Lower lobe of right lung (tissue), 2 donors: Measurements from ENCODE around the gene HERPUD2. TPM values are rescaled to one million over a fixed set of nuclear protein-coding genes. Genes with fewer than 3 reads are reported as not detected.
"Not testable (repeated sequence)": the region's sequence is repeated elsewhere in the genome, so short reads cannot be mapped to it uniquely, and the experiment has no call there.

Experiments
- ATAC-seq, 2 donors: fragments of 200-7000 bp; cut with Tn5 transposase; one replicate each; pipeline ENCODE4 v1.9.1; 2020 to 2022; ENCODE audit warnings: mild to moderate bottlenecking in 2 of 2, moderate library complexity in 2 of 2
- DNase-seq: peaks from one replicate; pipeline ENCODE4 v3.0.0-alpha.2; 2020
- H3K27ac ChIP-seq: fragments of 200-600 bp; one replicate; pipeline ENCODE4 v1.8.0; 2022
- H3K27me3 ChIP-seq: fragments of 200-600 bp; one replicate; pipeline ENCODE4 v1.8.0; 2022; ENCODE audit warnings: low read depth
- H3K36me3 ChIP-seq: fragments of 200-600 bp; one replicate; pipeline ENCODE4 v1.8.0; 2022; ENCODE audit warnings: mild to moderate bottlenecking
- H3K4me1 ChIP-seq: fragments of 200-600 bp; one replicate; pipeline ENCODE4 v1.8.0; 2022
- H3K4me3 ChIP-seq: fragments of 200-600 bp; one replicate; pipeline ENCODE4 v1.8.0; 2022; ENCODE audit warnings: mild to moderate bottlenecking
- H3K9me3 ChIP-seq: fragments of 200-600 bp; one replicate; pipeline ENCODE4 v1.8.0; 2022
- CTCF ChIP-seq: fragments of 200-600 bp; IDR thresholded peaks from one replicate; pipeline ENCODE4 v1.8.0; 2022; ENCODE audit warnings: antibody characterized with exemption, mild to moderate bottlenecking
- intact Hi-C: fragments of 100-400 bp; cut with DNase I; formaldehyde crosslinking; loops from one replicate; pipeline ENCODE4 v1.11.0; 2022
- total RNA-seq: library from RNA; stranded (reverse); fragmentation: NEBNext Ultra II Directional; extraction: Animal tissue kit (Norgen Biotek cat#: 25700); gene quantifications from one replicate; pipeline ENCODE4 v1.2.1, GENCODE V29; 2021
- donor health status: DM: no; HTN: yes; CAD: no; lungs with severe emphysema.

HERPUD2 gene
- total RNA-seq, 1 donor from 2014 or later: 40.0 TPM

- no peaks in the 10 kb centered on the region for H3K4me1 ChIP-seq
- no peaks in the 10 kb centered on the region for H3K9me3 ChIP-seq
- no peaks in the 10 kb centered on the region for H3K27me3 ChIP-seq
- no peak overlapping the region for H3K4me3 ChIP-seq
- H3K27ac ChIP-seq: no peak overlapping the region
- no peaks in the 10 kb centered on the region for H3K36me3 ChIP-seq
- no peak for TF ChIP-seq CTCF
- no peak for ATAC-seq
- no peak for DNase-seq
- intact Hi-C loops: no loop called here
Observed at GRCh38 chr7:35599061-35599460, 95.9 kb downstream of the HERPUD2 start.

- ATAC-seq: peak in 1 of 2 donors; percentile 23
- DNase-seq: no peak
Observed at GRCh38 chr7:35596061-35596460, 98.9 kb downstream of the HERPUD2 start.

DNA sequence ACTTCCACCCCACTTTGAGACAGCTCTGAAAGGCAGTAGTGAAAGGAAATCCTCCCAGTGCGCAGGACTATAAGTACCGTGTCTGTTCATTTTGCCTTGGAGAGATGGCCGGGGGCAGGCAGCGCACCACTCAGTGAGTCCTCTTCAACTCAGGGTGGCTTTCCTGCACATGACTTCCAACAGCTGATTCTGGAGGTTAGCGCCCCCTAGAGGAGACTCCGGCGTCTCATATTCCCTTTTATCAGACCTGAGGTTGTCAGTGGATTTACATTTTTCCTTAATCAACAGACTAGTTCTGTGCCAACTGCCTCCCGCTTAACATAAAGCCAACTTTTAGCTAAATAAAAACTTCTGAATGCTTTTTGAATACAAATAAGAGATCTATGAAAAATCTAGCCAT is 101.0 kb downstream of the HERPUD2 start:
- intact Hi-C loops: no loop called here

More at GRCh38 chr7:35596061-35596460, 98.9 kb downstream of the HERPUD2 start:
- H3K4me3 ChIP-seq: no peak overlapping the region
- intact Hi-C loops: no loop called here
- H3K4me1 ChIP-seq: no peaks in the 10 kb centered on the region
- no peak for TF ChIP-seq CTCF
- H3K27ac ChIP-seq: no peak overlapping the region
- no peaks in the 10 kb centered on the region for H3K27me3 ChIP-seq
- no peaks in the 10 kb centered on the region for H3K9me3 ChIP-seq
- no peaks in the 10 kb centered on the region for H3K36me3 ChIP-seq

DNA sequence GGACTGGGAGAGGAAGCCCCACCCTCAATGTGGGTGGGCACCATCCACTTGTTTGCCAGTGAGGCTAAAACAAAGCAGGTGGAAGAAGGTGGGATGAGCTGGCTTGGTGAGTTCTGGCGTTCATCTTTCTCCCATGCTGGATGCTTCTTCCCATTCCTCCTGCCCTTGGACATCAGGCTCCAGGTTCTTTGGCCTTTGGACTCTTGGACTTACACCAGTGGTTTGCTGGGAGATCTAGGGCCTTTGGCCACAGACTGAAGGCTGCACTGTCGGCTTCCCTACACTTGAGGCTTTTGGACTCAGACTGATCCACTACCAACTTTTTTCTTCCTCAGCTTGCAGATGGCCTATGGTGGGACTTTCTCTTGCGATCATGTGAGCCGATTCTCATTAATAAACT is 106.3 kb downstream of the HERPUD2 start:
- Histone ChIP-seq H3K27ac (no peak overlapping the region), H3K27me3 (no peaks in the 10 kb centered on the region), H3K9me3 (no peaks in the 10 kb centered on the region), H3K4me1 (no peaks in the 10 kb centered on the region), H3K36me3 (no peaks in the 10 kb centered on the region), H3K4me3 (no peak overlapping the region)
- intact Hi-C loops: no loop called here
- no peak for TF ChIP-seq CTCF
- ATAC-seq (no peak), DNase-seq (no peak)

More for the DNA sequence above, 101.0 kb downstream of the HERPUD2 start:
- no peaks in the 10 kb centered on the region for H3K27me3 ChIP-seq
- H3K4me1 ChIP-seq: no peaks in the 10 kb centered on the region
- no peaks in the 10 kb centered on the region for H3K9me3 ChIP-seq
- H3K36me3 ChIP-seq: no peaks in the 10 kb centered on the region
- no peak overlapping the region for H3K4me3 ChIP-seq
- DNase-seq (no peak), ATAC-seq (no peak)
- H3K27ac ChIP-seq: no peak overlapping the region
- TF ChIP-seq CTCF: peak; percentile 14

- no peak overlapping the region for H3K27ac ChIP-seq
- H3K9me3 ChIP-seq: no peaks in the 10 kb centered on the region
- no peaks in the 10 kb centered on the region for H3K36me3 ChIP-seq
- ATAC-seq (no peak), DNase-seq (no peak)
- H3K4me3 ChIP-seq: no peak overlapping the region
- intact Hi-C loops: no loop called here
- no peaks in the 10 kb centered on the region for H3K27me3 ChIP-seq
- no peak for TF ChIP-seq CTCF
- H3K4me1 ChIP-seq: no peaks in the 10 kb centered on the region
Observed at GRCh38 chr7:35584990-35585389, 109.9 kb downstream of the HERPUD2 start.

GRCh38 chr7:35584533-35584932 is 110.4 kb downstream of the HERPUD2 start:
- H3K36me3 ChIP-seq, H3K9me3 ChIP-seq, H3K27me3 ChIP-seq, H3K4me3 ChIP-seq, DNase-seq, H3K4me1 ChIP-seq, ATAC-seq, intact Hi-C loops, H3K27ac ChIP-seq: not testable (repeated sequence)

Other genes starting within 250 kb of the HERPUD2 start
- gene SEPTIN7, start 105.9 kb upstream of the HERPUD2 start, total RNA-seq: 180 TPM